GM12873 (cell line): ENCODE data around the gene FRMD6.

Experiments
- CTCF ChIP-seq: IDR thresholded peaks from 2 replicates; pipeline ENCODE4 v1.5.1; 2012; ENCODE audit warnings: low read depth, mild to moderate bottlenecking, moderate library complexity, low read length, control low read depth; ENCODE audit not compliant: insufficient read depth; ENCODE audit errors: missing control alignments

Gene FRMD6

GRCh38 chr14:51684760-51685159 is 33.0 kb downstream of the FRMD6 start:
- no peak for TF ChIP-seq CTCF

GRCh38 chr14:51691176-51691575 is 39.5 kb downstream of the FRMD6 start:
- TF ChIP-seq CTCF: no peak

- no peak for TF ChIP-seq CTCF
Measured at GRCh38 chr14:51692646-51693045, 40.9 kb downstream of the FRMD6 start.

GRCh38 chr14:51697848-51698247 is 46.1 kb downstream of the FRMD6 start:
- TF ChIP-seq CTCF: no peak

GRCh38 chr14:51701951-51702350 is 50.2 kb downstream of the FRMD6 start:
- TF ChIP-seq CTCF: no peak

GRCh38 chr14:51703787-51704186 is 52.1 kb downstream of the FRMD6 start:
- TF ChIP-seq CTCF: no peak

- TF ChIP-seq CTCF: no peak
Measured at GRCh38 chr14:51704545-51704944, 52.8 kb downstream of the FRMD6 start.

- TF ChIP-seq CTCF: no peak
Measured at GRCh38 chr14:51707327-51707726, 55.6 kb downstream of the FRMD6 start.
